NCI-H2227 (cell line): ENCODE measurements around the gene RAPGEF4.

Source experiments
- DNase-seq: peaks from one replicate; lab custom pipeline; 2025; ENCODE audit not compliant: unreplicated experiment; lab: John Stamatoyannopoulos, UW

Gene RAPGEF4

DNA sequence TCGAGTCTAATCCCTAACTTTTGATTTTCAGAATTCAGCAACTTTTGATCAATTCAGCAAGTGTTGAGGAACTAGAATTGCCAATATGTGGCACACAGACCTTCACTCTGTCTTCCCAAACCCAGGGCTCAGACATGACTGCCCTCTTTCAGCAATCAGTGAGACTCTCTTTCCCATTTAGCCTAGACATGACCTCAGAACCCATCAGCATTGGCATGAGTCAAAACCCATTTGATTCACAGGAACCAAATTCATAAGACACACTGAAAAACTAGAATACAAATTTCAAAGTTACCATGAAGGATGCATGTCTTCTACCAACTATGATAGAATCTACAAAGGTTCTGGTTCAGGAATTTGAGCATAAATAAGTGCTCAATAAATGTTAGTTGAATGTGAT, 226.4 kb downstream of the RAPGEF4 start:
- DNase-seq, result no peak

DNA sequence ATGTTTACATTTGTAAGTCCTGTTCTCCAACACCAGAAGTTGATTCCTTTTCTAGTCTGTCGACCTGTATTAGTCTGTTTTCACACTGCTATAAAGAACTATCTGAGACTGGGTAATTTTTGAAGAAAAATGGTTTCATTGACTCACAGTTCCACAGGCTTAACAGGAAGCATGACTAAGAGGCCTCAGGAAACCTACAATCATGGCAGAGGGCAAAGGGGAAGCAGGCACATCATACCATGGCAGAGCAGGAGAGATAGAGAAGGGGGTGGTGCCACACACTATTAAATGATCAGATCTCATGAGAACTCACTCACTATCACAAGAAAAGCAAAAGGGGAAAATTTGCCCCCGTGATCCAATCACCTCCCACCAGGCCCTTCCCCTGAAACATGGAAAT, 227.2 kb downstream of the RAPGEF4 start:
- DNase-seq, result no peak

DNA sequence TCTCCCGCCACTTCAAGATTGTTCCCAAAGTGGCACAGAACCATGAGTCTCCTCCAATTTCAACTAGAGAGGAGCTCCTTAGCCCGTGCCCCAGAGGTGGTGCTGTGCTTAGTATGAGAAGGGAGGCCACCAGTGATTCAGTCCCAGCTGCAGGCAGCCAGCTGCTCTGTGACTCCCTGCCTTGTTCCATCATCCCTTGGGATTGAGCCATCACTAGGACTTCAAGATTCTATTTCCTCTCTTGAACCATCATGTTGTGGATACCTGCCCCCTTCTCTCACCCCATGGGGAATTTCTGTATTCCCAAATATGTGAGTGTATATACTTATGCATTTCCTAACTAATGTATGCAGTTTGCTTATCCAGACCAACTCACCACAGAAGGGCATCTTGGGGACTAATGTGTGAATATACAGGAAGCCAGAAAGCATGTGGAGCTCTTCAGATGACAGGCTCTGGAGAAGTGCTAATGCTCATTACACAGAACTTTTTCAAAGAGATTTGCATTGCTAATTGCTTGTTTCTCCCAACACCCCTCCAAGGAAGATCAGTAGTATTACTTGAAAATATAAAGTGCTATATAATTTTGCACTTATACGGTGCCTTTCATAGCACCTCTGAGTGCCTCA, 229.0 kb downstream of the RAPGEF4 start:
- no peak for DNase-seq

- no peak for DNase-seq
Observed at GRCh38 chr2:172965433-172966212, 230.0 kb downstream of the RAPGEF4 start.

GRCh38 chr2:172967036-172967982, 231.7 kb downstream of the RAPGEF4 start:
- no peak for DNase-seq

DNA sequence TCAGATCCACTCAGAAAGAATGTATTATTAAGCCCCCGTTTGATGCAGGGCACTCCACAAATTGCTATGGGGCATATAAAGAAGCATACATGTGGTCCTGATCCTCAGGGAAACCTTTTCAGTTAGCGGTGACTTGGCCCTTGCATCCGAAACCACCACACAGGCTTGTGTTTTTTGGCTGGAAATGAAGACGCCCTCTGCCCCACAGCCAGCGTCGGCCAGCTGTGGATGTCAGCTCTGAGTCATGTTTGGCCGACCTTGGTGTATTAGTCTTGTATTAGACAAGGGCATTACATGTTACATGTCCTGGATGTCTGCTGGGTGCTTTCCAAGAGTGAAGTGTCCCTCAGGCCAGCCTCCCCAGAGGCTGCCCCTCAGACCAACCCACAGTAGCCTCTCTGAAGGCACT, 232.4 kb downstream of the RAPGEF4 start:
- DNase-seq, result no peak

GRCh38 chr2:172969166-172969565, 233.5 kb downstream of the RAPGEF4 start:
- no peak for DNase-seq

DNA sequence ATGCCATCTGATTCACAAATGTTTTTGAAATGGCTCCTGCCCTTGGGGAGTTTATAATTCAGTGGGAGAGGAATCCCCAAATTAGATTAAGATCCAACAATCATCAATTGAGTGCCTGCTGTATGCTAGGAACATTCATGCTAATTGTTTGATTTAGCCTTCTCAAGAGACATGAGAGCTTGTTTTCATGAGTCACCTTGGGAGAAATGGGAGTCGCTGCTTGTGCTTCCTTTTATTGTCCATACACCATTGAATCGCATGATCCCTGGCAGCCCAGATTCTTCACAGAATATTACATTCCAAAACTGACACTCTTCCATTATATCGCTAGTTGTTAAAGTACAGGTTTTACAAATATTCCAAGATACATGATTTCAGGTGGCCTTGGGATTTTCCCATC, 234.0 kb downstream of the RAPGEF4 start:
- DNase-seq, result no peak

GRCh38 chr2:172970660-172971059, 235.0 kb downstream of the RAPGEF4 start:
- no peak for DNase-seq

GRCh38 chr2:172972005-172972619, 236.5 kb downstream of the RAPGEF4 start:
- peak; percentile 13 for DNase-seq

DNA sequence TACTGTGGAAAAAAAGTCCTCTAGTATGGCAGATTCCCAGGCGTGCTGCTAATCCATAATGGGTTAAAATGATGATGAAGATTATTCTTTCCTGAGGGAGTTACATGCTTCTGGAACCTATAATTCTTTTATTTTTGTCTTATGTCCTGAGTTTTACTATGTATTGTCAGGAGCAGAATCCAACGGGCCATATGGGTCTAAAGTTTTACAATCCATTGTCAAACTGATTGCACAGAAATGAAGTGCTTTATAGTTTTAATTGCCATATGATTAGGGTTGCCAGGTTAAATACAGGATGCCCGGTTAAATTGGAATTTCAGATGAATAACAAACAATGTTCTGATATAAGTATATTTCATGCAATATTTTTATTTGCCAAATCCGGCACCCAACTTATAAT, 239.1 kb downstream of the RAPGEF4 start:
- DNase-seq, result no peak

GRCh38 chr2:172976116-172976515, 240.5 kb downstream of the RAPGEF4 start:
- DNase-seq, result no peak

DNA sequence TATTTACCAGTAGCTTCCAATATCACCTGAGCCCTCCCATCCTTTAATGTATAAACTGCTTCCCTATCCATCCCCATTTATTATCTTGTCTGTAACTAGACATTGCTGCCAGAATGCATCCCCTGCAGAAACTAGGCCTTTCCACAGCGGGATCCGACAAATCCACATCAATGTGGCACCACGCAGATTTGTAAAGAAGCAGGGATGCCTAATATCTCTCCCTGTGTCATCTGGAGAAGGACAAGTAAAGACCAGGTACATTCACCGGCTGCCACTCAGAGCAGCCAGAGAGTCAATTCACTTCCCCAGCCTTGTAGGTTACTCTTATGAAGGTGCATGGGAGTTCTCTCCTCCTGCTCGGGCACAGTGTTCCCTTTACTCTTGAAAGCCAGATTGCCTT, 241.2 kb downstream of the RAPGEF4 start:
- DNase-seq, result no peak

DNA sequence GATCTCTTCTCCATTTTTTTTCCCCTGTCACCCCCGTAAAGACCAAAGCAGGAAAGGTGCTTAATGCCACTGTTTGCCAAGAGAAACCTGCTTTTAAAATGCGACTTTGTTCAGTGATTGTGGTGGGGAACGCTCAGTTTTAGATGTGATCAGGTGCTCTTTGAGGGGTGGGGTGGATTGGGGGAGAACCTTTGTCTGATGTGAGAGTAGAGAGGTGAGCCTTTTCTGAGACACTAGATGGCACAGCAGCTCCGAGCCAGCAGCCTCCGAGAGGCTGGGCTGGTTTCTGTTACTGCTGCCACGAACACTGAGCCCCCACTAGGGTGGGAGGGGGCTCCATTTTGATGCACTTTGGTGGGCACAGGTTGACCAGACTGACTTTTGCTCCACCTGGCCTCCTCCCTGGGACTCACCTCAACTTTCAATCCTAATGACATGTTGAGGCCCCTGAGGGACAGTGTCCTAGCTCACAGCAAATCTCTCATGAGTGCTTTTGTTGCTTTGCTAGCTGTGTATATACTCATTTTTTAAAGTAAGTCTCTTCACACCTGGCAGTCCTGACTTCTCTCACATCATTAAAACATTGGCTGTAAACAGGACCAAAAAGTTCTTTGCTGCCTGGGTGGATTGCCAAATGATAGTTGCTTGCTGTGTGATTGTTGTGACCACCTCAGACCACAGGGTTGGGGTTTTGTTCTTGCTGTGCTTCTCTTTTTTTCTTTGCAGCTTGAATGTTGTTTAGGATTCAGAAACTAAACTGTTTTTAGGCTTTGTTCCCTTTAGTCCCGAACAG, 241.8 kb downstream of the RAPGEF4 start:
- DNase-seq, result no peak

DNA sequence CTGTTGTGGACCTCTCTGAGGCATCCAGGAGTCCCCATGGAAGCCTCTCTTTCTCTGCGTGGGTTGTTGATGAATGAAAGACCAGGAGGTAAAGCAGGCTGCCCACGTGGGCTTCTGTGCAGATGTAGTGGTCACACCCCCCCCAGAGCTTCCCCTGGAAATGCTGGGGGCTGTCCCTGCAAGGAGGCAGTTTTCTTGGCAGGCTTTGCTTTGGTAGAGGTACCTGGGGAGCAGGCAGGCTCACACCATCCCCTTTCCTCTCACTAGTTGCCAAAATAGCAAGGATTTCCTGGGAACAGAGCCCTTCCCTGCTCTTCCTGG, 242.4 kb downstream of the RAPGEF4 start:
- no peak for DNase-seq

DNA sequence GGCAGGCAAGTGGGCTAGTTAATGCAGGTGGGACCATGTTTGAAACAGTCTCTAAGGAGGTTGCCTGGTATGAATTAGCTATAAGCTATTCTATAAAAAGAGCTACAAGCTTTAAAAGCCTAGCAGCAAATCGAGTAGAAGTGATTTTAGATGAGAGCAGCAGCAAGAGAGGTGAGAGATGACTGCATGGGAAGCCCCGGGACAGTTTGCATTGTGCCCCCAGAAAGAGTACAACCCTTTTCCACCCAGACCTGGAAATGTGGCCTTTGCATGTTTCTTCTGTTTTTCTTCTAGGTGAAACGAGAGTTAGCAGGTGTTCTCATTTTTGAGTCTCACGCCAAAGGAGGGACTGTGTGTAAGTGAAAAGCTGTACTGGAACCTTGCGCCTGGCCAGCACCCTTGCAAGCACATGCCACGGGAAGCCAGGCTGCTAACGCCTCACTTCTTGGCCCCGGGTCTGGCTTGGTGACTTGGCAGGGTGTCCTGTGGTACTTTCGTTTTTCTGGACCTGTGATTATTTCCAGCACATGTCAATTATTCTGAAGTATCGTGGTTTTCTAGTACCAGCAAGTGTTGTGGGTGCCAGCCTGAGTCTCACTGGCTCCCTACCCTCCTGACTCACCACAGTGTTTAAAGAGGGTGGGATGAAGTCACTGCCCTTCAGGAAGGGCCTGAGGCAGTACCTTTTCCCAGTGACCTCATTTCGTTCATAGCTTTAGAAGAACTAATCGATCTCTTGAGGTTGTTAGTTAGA, 249.7 kb downstream of the RAPGEF4 start:
- DNase-seq, result no peak

GRCh38 chr2:172986040-172986439, 250.4 kb downstream of the RAPGEF4 start:
- DNase-seq, result no peak

DNA sequence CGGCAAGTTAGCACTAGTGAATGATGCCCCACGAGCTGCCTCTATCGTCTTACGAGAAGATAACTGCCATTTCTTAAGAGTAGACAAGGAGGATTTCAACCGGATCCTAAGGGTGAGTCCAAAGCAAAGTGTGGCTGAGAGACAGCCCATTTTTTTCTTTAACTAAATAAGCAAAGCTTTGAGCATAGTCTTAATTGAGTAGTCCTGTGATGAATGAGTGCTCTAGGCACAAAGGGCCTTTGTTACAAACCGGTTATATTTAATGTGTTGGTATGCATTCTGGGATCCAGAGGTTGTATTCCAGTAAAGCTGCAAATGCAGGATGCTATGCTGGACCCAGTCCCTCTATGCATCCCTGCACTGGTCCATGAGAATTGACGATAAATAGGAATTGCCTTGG, 253.1 kb downstream of the RAPGEF4 start:
- DNase-seq, result no peak

DNA sequence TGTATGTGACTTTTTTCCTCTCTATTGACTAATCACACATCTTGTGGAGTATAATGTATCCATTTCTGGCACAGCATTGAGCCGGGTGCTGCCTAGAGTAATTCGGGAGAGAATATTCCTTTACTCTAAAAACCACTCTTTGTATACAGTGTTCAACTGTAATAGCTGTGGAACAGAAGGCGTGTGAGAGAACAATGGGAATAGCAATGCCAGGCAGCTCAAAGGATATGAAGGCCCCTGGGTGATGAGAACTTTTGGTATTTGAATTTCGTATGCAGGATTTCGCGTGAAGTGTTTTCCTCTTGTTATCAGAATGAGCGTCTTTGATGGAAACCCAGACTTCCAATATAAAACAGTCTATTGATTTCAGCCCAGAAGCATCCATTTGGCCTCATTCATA, 255.4 kb downstream of the RAPGEF4 start:
- DNase-seq, result peak; percentile 63

DNA sequence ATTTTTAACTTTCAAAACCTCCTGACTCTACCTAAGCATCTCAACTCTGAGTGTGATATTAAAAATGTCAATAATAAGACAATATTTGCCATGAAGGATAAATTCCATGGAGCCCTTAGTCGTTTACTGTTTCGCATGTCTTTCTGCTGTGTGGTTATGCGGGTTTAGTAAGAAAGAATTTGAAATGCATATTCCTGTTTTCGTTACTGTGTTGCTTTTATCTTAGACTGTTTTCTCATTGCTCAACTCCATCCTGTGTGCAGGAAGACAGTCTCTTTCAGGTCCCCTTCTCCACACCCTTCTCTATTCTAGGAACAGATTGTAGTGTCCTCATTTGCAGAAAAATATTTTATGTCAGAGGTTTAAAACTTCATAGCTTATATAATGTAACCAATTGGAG, 257.5 kb downstream of the RAPGEF4 start:
- DNase-seq, result no peak
